ENCODE data around the gene HIF1AN.

DNA sequence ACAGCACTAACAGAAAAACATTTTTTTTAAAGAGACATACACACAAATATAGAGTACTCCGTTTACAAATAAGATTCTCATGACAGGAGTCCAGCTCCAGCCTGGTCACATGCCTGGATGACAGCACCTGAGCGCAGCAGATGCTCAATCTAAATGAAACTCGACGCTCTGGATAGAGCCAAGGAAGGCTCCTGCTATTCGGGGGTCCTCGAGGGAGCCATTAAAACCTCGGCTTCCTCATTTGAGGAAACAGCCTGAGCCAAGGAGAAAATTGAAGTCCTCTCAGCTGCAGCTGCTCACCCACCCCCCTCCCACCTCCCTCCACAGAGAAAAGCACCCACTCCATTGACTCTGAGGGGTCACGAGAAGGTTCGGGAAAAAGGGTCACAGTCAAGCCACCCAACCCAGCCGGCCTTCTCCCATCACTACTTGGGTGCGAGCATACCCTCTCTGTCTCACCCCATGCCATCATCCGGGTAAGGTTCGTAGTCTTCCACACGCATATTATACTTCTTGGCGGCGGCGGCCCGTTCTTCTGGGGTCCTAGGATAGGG, 6.7 kb upstream of the HIF1AN start:
- TF ChIP-seq CTCF (conservative IDR thresholded peaks at IDR 0.05 in 1 of 2, IDR thresholded peaks at IDR 0.05 in 1 of 2; ENCODE audit: extremely low read depth in 1 of 2, insufficient read depth in 1 of 2, low read depth in 1 of 2, low read length in 2 of 2), result no peak
- TF ChIP-seq EZH2 (IDR thresholded peaks at IDR 0.05; ENCODE audit: borderline replicate concordance, low read length), result no peak
